Measurements from ENCODE around the gene SIRPA. TPM values are rescaled to one million over a fixed set of nuclear protein-coding genes. Genes with fewer than 3 reads are reported as not detected.

Gene SIRPA
- total and polyA plus RNA-seq, 4 donors = 16.6 to 123 (median 52.6) TPM

DNA sequence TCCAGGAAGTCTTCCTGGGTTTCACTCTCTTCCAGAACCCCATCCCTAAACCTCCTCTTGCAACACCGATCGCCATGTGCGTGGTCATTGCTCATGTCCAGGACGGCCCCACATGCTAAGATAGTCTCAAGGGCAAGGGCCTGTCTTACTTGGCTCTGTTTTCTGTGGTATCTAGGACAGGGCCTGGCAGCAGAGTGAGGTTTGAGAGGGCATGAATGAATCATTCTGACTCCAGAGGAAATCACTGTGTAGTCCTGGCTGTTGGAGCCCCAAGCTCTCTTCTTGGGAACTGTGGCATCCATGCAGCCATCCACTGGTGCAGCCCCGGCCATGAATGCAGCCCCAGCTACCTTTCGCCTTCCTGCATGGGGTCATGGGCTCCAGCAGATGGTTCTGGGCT lies 12.4 kb downstream of the SIRPA start:
- Histone ChIP-seq H3K4me1 (ENCODE audit: control insufficient read depth in 5 of 5, insufficient read depth in 5 of 5, low read length in 5 of 5) (peaks cover 0 to 5% (median 0%) of the 10 kb centered on the region in 5 donors), H3K4me3 (no peak overlapping the region), H3K9me3 (ENCODE audit: control insufficient read depth in 4 of 4, insufficient read depth in 3 of 4, low read length in 3 of 4) (no peaks in the 10 kb centered on the region), H3K27me3 (ENCODE audit: control insufficient read depth in 3 of 3, insufficient read depth in 3 of 3, low read length in 2 of 3) (peaks cover 0 to 6% (median 0%) of the 10 kb centered on the region in 3 donors), H3K27ac (ENCODE audit: low read depth in 1 of 2, low read length in 1 of 2) (no peak overlapping the region), H3K9ac (ENCODE audit: insufficient read depth in 1 of 2, low read length in 2 of 2) (no peak overlapping the region), H3K36me3 (ENCODE audit: control insufficient read depth in 4 of 4, insufficient read depth in 4 of 4, low read length in 4 of 4) (peaks cover 0 to 6% (median 0%) of the 10 kb centered on the region in 4 donors)
- ATAC-seq (ENCODE audit: insufficient read depth, low FRiP score) = no peak
- TF ChIP-seq, protein P1, sequence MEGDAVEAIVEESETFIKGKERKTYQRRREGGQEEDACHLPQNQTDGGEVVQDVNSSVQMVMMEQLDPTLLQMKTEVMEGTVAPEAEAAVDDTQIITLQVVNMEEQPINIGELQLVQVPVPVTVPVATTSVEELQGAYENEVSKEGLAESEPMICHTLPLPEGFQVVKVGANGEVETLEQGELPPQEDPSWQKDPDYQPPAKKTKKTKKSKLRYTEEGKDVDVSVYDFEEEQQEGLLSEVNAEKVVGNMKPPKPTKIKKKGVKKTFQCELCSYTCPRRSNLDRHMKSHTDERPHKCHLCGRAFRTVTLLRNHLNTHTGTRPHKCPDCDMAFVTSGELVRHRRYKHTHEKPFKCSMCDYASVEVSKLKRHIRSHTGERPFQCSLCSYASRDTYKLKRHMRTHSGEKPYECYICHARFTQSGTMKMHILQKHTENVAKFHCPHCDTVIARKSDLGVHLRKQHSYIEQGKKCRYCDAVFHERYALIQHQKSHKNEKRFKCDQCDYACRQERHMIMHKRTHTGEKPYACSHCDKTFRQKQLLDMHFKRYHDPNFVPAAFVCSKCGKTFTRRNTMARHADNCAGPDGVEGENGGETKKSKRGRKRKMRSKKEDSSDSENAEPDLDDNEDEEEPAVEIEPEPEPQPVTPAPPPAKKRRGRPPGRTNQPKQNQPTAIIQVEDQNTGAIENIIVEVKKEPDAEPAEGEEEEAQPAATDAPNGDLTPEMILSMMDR (IDR thresholded peaks at IDR 0.05; ENCODE audit: control extremely low read depth, extremely low read depth) = no peak
- 80 to 89% methylated on average over 6 of the region's 6 CpGs for WGBS, 2 donors
- DNase-seq = no peak

- Histone ChIP-seq H3K27ac (ENCODE audit: low read depth in 1 of 2, low read length in 1 of 2) (no peak overlapping the region), H3K9me3 (ENCODE audit: control insufficient read depth in 4 of 4, insufficient read depth in 3 of 4, low read length in 3 of 4) (no peaks in the 10 kb centered on the region), H3K27me3 (ENCODE audit: control insufficient read depth in 3 of 3, insufficient read depth in 3 of 3, low read length in 2 of 3) (peaks cover 0 to 6% (median 0%) of the 10 kb centered on the region in 3 donors), H3K4me1 (ENCODE audit: control insufficient read depth in 5 of 5, insufficient read depth in 5 of 5, low read length in 5 of 5) (peaks cover 0 to 9% (median 0%) of the 10 kb centered on the region in 5 donors), H3K9ac (ENCODE audit: insufficient read depth in 1 of 2, low read length in 2 of 2) (no peak overlapping the region), H3K4me3 (no peak overlapping the region), H3K36me3 (ENCODE audit: control insufficient read depth in 4 of 4, insufficient read depth in 4 of 4, low read length in 4 of 4) (peaks cover 0 to 6% (median 0%) of the 10 kb centered on the region in 4 donors)
- no peak for ATAC-seq (ENCODE audit: insufficient read depth, low FRiP score)
- 83 to 95% methylated on average over 9 of the region's 9 CpGs for WGBS, 2 donors
- DNase-seq = no peak
- TF ChIP-seq, protein P1 (IDR thresholded peaks at IDR 0.05; ENCODE audit: control extremely low read depth, extremely low read depth) = no peak
Observed at GRCh38 chr20:1908191-1908590, 13.0 kb downstream of the SIRPA start.

DNA sequence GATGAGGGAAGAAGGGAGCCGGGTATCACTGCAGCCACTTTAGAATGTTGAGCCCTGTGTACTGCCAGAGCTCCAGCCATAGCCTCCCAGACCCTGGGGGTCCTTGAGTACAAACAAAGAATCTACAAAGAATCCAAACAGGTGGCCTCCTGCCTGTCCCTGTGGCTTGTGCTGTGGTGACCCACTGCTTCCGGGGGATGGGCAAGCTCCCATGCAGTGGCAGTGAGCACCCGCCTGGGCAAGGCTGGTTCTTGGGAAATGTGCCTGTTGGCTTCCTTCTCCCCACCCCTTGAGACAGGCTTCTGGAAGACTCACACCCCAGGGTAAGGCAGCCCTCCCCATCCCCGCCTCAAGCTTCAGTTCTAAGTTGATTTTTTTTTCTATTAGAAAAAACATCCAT lies 13.9 kb downstream of the SIRPA start:
- WGBS, 2 donors = 60 to 76% methylated on average over 4 of the region's 4 CpGs

More for the DNA sequence above, 13.9 kb downstream of the SIRPA start:
- peaks cover 0 to 2% (median 0%) of the 10 kb centered on the region in 4 donors for H3K9me3 ChIP-seq (ENCODE audit: control insufficient read depth in 4 of 4, insufficient read depth in 3 of 4, low read length in 3 of 4)
- no peak overlapping the region for H3K27ac ChIP-seq (ENCODE audit: low read depth in 1 of 2, low read length in 1 of 2)
- H3K9ac ChIP-seq (ENCODE audit: insufficient read depth in 1 of 2, low read length in 2 of 2) = no peak overlapping the region
- TF ChIP-seq, protein P1 (IDR thresholded peaks at IDR 0.05; ENCODE audit: control extremely low read depth, extremely low read depth) = no peak
- DNase-seq = no peak
- no peak for ATAC-seq (ENCODE audit: insufficient read depth, low FRiP score)
- no peak overlapping the region for H3K4me3 ChIP-seq
- peaks cover 0 to 9% (median 0%) of the 10 kb centered on the region in 5 donors for H3K4me1 ChIP-seq (ENCODE audit: control insufficient read depth in 5 of 5, insufficient read depth in 5 of 5, low read length in 5 of 5)
- peaks cover 0 to 4% (median 0%) of the 10 kb centered on the region in 3 donors for H3K27me3 ChIP-seq (ENCODE audit: control insufficient read depth in 3 of 3, insufficient read depth in 3 of 3, low read length in 2 of 3)
- peaks cover 0 to 6% (median 0%) of the 10 kb centered on the region in 4 donors for H3K36me3 ChIP-seq (ENCODE audit: control insufficient read depth in 4 of 4, insufficient read depth in 4 of 4, low read length in 4 of 4)

Data from lung (tissue), 12 donors.